GM23338 (cell line): ENCODE measurements around the gene SIGMAR1. TPM values are rescaled to one million over a fixed set of nuclear protein-coding genes. Genes with fewer than 3 reads are reported as not detected.

ENCODE experiments used
- ATAC-seq: fragments of 200-7000 bp; cut with Tn5 transposase; 3 replicates; pipeline ENCODE4 v1.9.1; 2020
- DNase-seq: peaks from one replicate; pipeline ENCODE4 v3.0.0-alpha.2; 2015; ENCODE audit warnings: low spot score
- H2AFZ ChIP-seq: fragments of 200-600 bp; sonication (generic); 2 replicates; pipeline ENCODE4 v1.8.0; 2016; ENCODE audit warnings: antibody characterized with exemption, mild to moderate bottlenecking, moderate library complexity
- H3F3A ChIP-seq: fragments of 200-600 bp; sonication (generic); replicated peaks from 2 replicates; pipeline ENCODE4 v1.8.0; 2017; ENCODE audit warnings: antibody characterized with exemption, mixed run types, low read depth
- H3K27ac ChIP-seq: fragments of 200-600 bp; sonication (generic); 2 replicates; pipeline ENCODE4 v1.6.1; 2016; ENCODE audit warnings: low read depth
- H3K27me3 ChIP-seq: fragments of 200-600 bp; sonication (generic); 2 replicates; pipeline ENCODE4 v1.8.0; 2016; ENCODE audit warnings: mild to moderate bottlenecking, mixed run types, moderate library complexity; ENCODE audit not compliant: insufficient read depth
- H3K36me3 ChIP-seq: fragments of 200-600 bp; sonication (generic); 2 replicates; pipeline ENCODE4 v1.8.0; 2016; ENCODE audit warnings: mild to moderate bottlenecking; ENCODE audit not compliant: insufficient read depth
- H3K4me1 ChIP-seq: fragments of 200-600 bp; sonication (generic); 2 replicates; pipeline ENCODE4 v1.8.0; 2016; ENCODE audit warnings: mild to moderate bottlenecking, moderate library complexity; ENCODE audit not compliant: insufficient read depth
- H3K4me2 ChIP-seq: fragments of 200-600 bp; sonication (generic); 2 replicates; pipeline ENCODE4 v1.7.1; 2017; ENCODE audit warnings: mixed run types
- H3K4me3 ChIP-seq: fragments of 200-600 bp; sonication (generic); 2 replicates; pipeline ENCODE4 v1.6.1; 2016; ENCODE audit warnings: mixed run types
- H3K79me2 ChIP-seq: fragments of 200-600 bp; sonication (generic); replicated peaks from 2 replicates; pipeline ENCODE4 v1.8.0; 2017; ENCODE audit warnings: mild to moderate bottlenecking; ENCODE audit not compliant: insufficient read depth
- H3K9me2 ChIP-seq: fragments of 200-600 bp; sonication (generic); 2 replicates; pipeline ENCODE4 v1.8.0; 2017; ENCODE audit not compliant: insufficient read depth
- H4K20me1 ChIP-seq: fragments of 200-600 bp; sonication (generic); replicated peaks from 2 replicates; pipeline ENCODE4 v1.8.0; 2017; ENCODE audit warnings: mild to moderate bottlenecking; ENCODE audit not compliant: insufficient read depth
- H3K27ac Mint-ChIP-seq: 2 replicates; pipeline ENCODE4 v1.8.0; 2020; ENCODE audit warnings: inconsistent platforms, mild to moderate bottlenecking, moderate library complexity, mixed read lengths
- H3K27me3 Mint-ChIP-seq: 3 replicates; pipeline ENCODE4 v1.8.0; 2022; ENCODE audit warnings: low read depth, mild to moderate bottlenecking, moderate library complexity, mixed read lengths, inconsistent platforms; ENCODE audit not compliant: insufficient read depth, poor library complexity
- H3K36me3 Mint-ChIP-seq: 3 replicates; pipeline ENCODE4 v1.8.0; 2021; ENCODE audit warnings: low read depth, mild to moderate bottlenecking, inconsistent platforms, moderate library complexity, mixed read lengths
- H3K4me1 Mint-ChIP-seq: 3 replicates; pipeline ENCODE4 v1.8.0; 2020; ENCODE audit warnings: mild to moderate bottlenecking, inconsistent platforms, mixed read lengths
- H3K4me3 Mint-ChIP-seq: 3 replicates; pipeline ENCODE4 v1.8.0; 2021; ENCODE audit warnings: moderate library complexity, mild to moderate bottlenecking, inconsistent platforms, mixed read lengths
- H3K9me3 Mint-ChIP-seq: 3 replicates; pipeline ENCODE4 v1.8.0; 2020; ENCODE audit warnings: moderate library complexity, mild to moderate bottlenecking, inconsistent platforms, mixed read lengths
- CREB1 ChIP-seq: fragments of 250-450 bp; sonication (Bioruptor Pico); IDR thresholded peaks from 2 replicates; pipeline ENCODE4 v1.5.0; 2020; ENCODE audit warnings: low read depth, mild to moderate bottlenecking, moderate library complexity
- REST ChIP-seq: IDR thresholded peaks from one replicate; pipeline ENCODE4 v1.6.1; 2018; ENCODE audit warnings: antibody characterized with exemption; ENCODE audit not compliant: unreplicated experiment
- ZNF114 ChIP-seq: fragments of 250-450 bp; sonication (Bioruptor Pico); IDR thresholded peaks from 2 replicates; pipeline ENCODE4 v1.5.0; 2020; ENCODE audit warnings: mild to moderate bottlenecking, moderate library complexity
- ZNF462 ChIP-seq: fragments of 250-450 bp; sonication (Bioruptor Pico); IDR thresholded peaks from 2 replicates; pipeline ENCODE4 v1.5.0; 2020; ENCODE audit warnings: mild to moderate bottlenecking, moderate library complexity
- polyA plus RNA-seq: library from polyadenylated mRNA; unstranded; fragments of >200 nt; fragmentation: Nextera tagmentation; extraction: Ambion mirVana; gene quantifications from 2 replicates; pipeline ENCODE4 v1.2.1, GENCODE V29; 2016
- total RNA-seq: library from RNA; depleted of rRNA; stranded (reverse); fragments of >200 nt; shearing (Covaris generic); gene quantifications from 2 replicates; pipeline ENCODE4 v1.2.3, GENCODE V29; 2014

The SIGMAR1 gene
- total and polyA plus RNA-seq, 2 experiments from 2014 or later, result 82.3 to 167 TPM

- Histone ChIP-seq H3K79me2 (no peaks in the 10 kb centered on the region), H3K27ac (no peak overlapping the region), H3K36me3 (no peaks in the 10 kb centered on the region), H3K4me1 (no peaks in the 10 kb centered on the region), H4K20me1 (no peaks in the 10 kb centered on the region; the same call in 1 of the 2 replicates), H3K4me3 (no peak overlapping the region), H3K27me3 (no peaks in the 10 kb centered on the region), H3F3A (no peaks in the 10 kb centered on the region), H2AFZ (no peak overlapping the region), H3K4me2 (0 out of 2 replicates have a peak overlapping the region, but pooled peaks have one; percentile 3), H3K9me2 (no peaks in the 10 kb centered on the region)
- no peak overlapping the region for H3K4me3 Mint-ChIP-seq
- H3K36me3 Mint-ChIP-seq, result no peaks in the 10 kb centered on the region
- no peak for DNase-seq
- peaks cover 13% of the 10 kb centered on the region for H3K4me1 Mint-ChIP-seq
- H3K27ac Mint-ChIP-seq, result no peak overlapping the region
- peaks cover 6% of the 10 kb centered on the region for H3K27me3 Mint-ChIP-seq
- TF ChIP-seq CREB1 (CRISPR knock-in tag) (no peak), ZNF462 (CRISPR knock-in tag) (no peak), ZNF114 (no peak)
- peak; percentile 63 for ATAC-seq
- H3K9me3 Mint-ChIP-seq, result no peaks in the 10 kb centered on the region; the same call in 2 of the 3 replicates
Measured at GRCh38 chr9:34601937-34602573, 35.5 kb downstream of the SIGMAR1 start.

GRCh38 chr9:34600908-34601307 lies 36.7 kb downstream of the SIGMAR1 start:
- no peak overlapping the region for H2AFZ ChIP-seq
- Mint-ChIP-seq H3K27ac (no peak overlapping the region), H3K4me1 (peaks cover 13% of the 10 kb centered on the region), H3K27me3 (peaks cover 6% of the 10 kb centered on the region), H3K4me3 (no peak overlapping the region), H3K36me3 (no peaks in the 10 kb centered on the region), H3K9me3 (no peaks in the 10 kb centered on the region; the same call in 2 of the 3 replicates)
- TF ChIP-seq ZNF114 (no peak), REST (no peak)
- DNase-seq (no peak), ATAC-seq (no peak)
- H3K36me3 ChIP-seq, result no peaks in the 10 kb centered on the region
- no peaks in the 10 kb centered on the region; the same call in 1 of the 2 replicates for H4K20me1 ChIP-seq
- H3K27me3 ChIP-seq, result 0 out of 2 replicates have a peak, but pooled peaks cover 3% of the 10 kb centered on the region
- no peaks in the 10 kb centered on the region for H3F3A ChIP-seq
- H3K4me3 ChIP-seq, result no peak overlapping the region
- no peaks in the 10 kb centered on the region for H3K79me2 ChIP-seq
- H3K4me2 ChIP-seq, result no peak overlapping the region
- H3K27ac ChIP-seq, result no peak overlapping the region
- H3K4me1 ChIP-seq, result no peaks in the 10 kb centered on the region
- H3K9me2 ChIP-seq, result no peaks in the 10 kb centered on the region
